Kidney epithelial cell (primary cell): ENCODE measurements around the gene SETBP1. TPM values are rescaled to one million over a fixed set of nuclear protein-coding genes. Genes with fewer than 3 reads are reported as not detected.

ENCODE experiments used
- DNase-seq: peaks from one replicate; pipeline ENCODE4 v3.0.0-alpha.2; 2010; ENCODE audit warnings: low read depth
- H3K27me3 ChIP-seq: 2 replicates; pipeline ENCODE4 v1.6.0; 2011; ENCODE audit warnings: low read length; ENCODE audit not compliant: control insufficient read depth, insufficient read depth
- H3K36me3 ChIP-seq: 2 replicates; pipeline ENCODE4 v1.5.1; 2011; ENCODE audit warnings: low read length; ENCODE audit not compliant: control insufficient read depth, insufficient read depth
- H3K4me3 ChIP-seq: 2 replicates; pipeline ENCODE4 v1.5.1; 2011; ENCODE audit warnings: low read depth, mild to moderate bottlenecking, control low read depth, low read length
- CTCF ChIP-seq: IDR thresholded peaks from 2 replicates; pipeline ENCODE4 v1.5.1; 2011; ENCODE audit warnings: mild to moderate bottlenecking, moderate library complexity, low read length, control low read depth, inconsistent platforms; ENCODE audit not compliant: insufficient read depth, poor library complexity, severe bottlenecking
- total RNA-seq: library from RNA; depleted of rRNA; stranded (reverse); fragments of >200 nt; gene quantifications from 2 replicates; pipeline ENCODE4 v1.2.3, GENCODE V29; 2015

SETBP1 gene
- total RNA-seq, 1 donor from 2014 or later: 2.9 TPM

DNA sequence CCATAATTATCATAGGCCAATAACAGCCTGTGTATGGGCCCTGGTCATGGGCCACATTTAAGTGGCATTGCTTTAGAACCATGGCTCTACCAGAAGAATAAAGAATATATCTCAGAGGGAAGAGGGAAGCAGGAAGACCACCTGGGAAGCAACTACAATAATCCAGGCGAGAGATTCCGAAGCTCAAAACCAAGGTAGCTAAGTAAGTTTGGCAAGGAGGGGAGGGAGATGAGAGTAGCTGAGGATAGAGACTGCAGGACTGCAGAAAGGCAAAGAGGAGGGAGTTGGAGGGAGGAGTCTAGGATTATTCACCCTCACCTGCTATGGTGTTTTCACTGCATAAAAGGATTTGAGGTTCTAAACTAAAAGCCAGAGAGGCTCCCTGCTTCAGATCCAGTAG is 293.5 kb downstream of the SETBP1 start:
- H3K27me3 ChIP-seq: no peaks in the 10 kb centered on the region
- H3K4me3 ChIP-seq: no peak overlapping the region
- TF ChIP-seq CTCF: no peak
- H3K36me3 ChIP-seq: no peaks in the 10 kb centered on the region
- DNase-seq: no peak

GRCh38 chr18:44977856-44978255 is 297.2 kb downstream of the SETBP1 start:
- Histone ChIP-seq H3K4me3 (no peak overlapping the region), H3K36me3 (no peaks in the 10 kb centered on the region), H3K27me3 (no peaks in the 10 kb centered on the region)
- DNase-seq: no peak
- TF ChIP-seq CTCF: no peak

DNA sequence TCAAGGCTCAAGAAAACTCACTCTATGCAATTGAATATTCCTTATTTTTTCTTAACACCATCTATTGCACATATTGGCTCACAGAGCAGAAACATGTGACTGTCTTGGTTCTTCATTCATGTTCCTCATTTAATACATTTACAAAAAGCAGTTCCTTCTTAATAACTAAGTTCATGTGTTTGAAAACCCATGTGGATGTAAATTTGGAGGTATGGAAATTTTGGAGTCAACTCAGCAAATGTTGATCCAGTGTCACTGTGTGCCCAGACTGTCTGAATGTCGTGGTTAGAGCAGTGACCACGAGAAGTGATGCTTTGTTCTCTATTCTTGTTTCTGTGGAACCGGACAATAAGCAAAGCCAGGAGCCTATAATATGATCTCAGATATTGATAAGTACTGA is 299.1 kb downstream of the SETBP1 start:
- no peak overlapping the region for H3K4me3 ChIP-seq
- no peaks in the 10 kb centered on the region for H3K27me3 ChIP-seq
- no peaks in the 10 kb centered on the region for H3K36me3 ChIP-seq
- TF ChIP-seq CTCF: no peak
- no peak for DNase-seq

DNA sequence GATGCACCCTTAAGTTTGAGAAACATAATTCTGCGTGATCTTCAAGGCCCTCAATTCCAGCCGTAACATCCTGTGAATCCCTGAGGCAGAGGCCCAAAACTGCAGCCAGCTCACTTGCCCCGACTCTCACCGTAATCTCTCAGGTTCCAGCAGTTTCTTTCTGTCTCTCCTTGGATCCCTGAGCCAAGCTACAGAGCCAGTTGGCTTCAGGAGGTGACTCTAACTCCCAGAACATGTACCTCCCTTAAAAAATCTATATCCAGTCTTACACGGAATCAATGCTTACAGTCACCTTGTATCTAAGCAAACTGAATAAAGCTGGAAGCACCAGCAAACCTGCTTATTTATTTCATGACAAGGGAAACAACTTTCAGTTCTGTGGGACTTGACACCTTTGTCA is 300.4 kb downstream of the SETBP1 start:
- Histone ChIP-seq H3K36me3 (no peaks in the 10 kb centered on the region), H3K27me3 (no peaks in the 10 kb centered on the region), H3K4me3 (no peak overlapping the region)
- DNase-seq: no peak
- TF ChIP-seq CTCF: no peak

GRCh38 chr18:44986933-44987332 is 306.2 kb downstream of the SETBP1 start:
- DNase-seq: no peak
- no peaks in the 10 kb centered on the region for H3K36me3 ChIP-seq
- H3K27me3 ChIP-seq: no peaks in the 10 kb centered on the region
- no peak for TF ChIP-seq CTCF
- no peak overlapping the region for H3K4me3 ChIP-seq

- H3K36me3 ChIP-seq: no peaks in the 10 kb centered on the region
- TF ChIP-seq CTCF: no peak
- no peaks in the 10 kb centered on the region for H3K27me3 ChIP-seq
- no peak for DNase-seq
- no peak overlapping the region for H3K4me3 ChIP-seq
Observed at GRCh38 chr18:44987371-44987770, 306.7 kb downstream of the SETBP1 start.
